Trophoblast cell (in vitro differentiated cells and primary cell): ENCODE results near the gene FAM131B.

ENCODE experiments used
- DNase-seq, 2 donors: peaks; one replicate each; pipeline ENCODE4 v3.0.0-alpha.2; 2016
- H2AFZ ChIP-seq: 2 replicates; pipeline ENCODE4 v1.6.1; 2013; ENCODE audit warnings: low read length, moderate library complexity, mild to moderate bottlenecking; ENCODE audit not compliant: insufficient read depth, poor library complexity
- H2AK5ac ChIP-seq: 2 replicates; pipeline ENCODE4 v1.6.1; 2013; ENCODE audit warnings: mild to moderate bottlenecking, low read length
- H2BK120ac ChIP-seq: 2 replicates; pipeline ENCODE4 v1.6.1; 2013; ENCODE audit warnings: low read length, mild to moderate bottlenecking, moderate library complexity; ENCODE audit not compliant: insufficient read depth, poor library complexity
- H2BK12ac ChIP-seq: 2 replicates; pipeline ENCODE4 v1.6.1; 2013; ENCODE audit warnings: mild to moderate bottlenecking, low read length, moderate library complexity
- H2BK5ac ChIP-seq: 2 replicates; pipeline ENCODE4 v1.6.1; 2013; ENCODE audit warnings: low read length, low read depth, moderate library complexity, mild to moderate bottlenecking; ENCODE audit not compliant: poor library complexity
- H3K14ac ChIP-seq: 2 replicates; pipeline ENCODE4 v1.6.1; 2013; ENCODE audit warnings: mild to moderate bottlenecking, low read length
- H3K18ac ChIP-seq: 2 replicates; pipeline ENCODE4 v1.6.1; 2013; ENCODE audit warnings: mild to moderate bottlenecking, low read length
- H3K23ac ChIP-seq: 2 replicates; pipeline ENCODE4 v1.6.1; 2013; ENCODE audit warnings: low read length
- H3K27ac ChIP-seq: 2 replicates; pipeline ENCODE4 v1.5.1; 2013; ENCODE audit warnings: low read depth, mild to moderate bottlenecking, inconsistent platforms, low read length, moderate library complexity
- H3K27me3 ChIP-seq: 2 replicates; pipeline ENCODE4 v1.6.1; 2013; ENCODE audit warnings: inconsistent platforms, mild to moderate bottlenecking, low read length, moderate library complexity; ENCODE audit not compliant: insufficient read depth
- H3K36me3 ChIP-seq, 2 experiments: 1 replicate in 1 of 2; 2 replicates in 1 of 2; pipeline ENCODE4 v1.6.1; 2013; ENCODE audit warnings: low read length in 2 of 2, mild to moderate bottlenecking in 2 of 2, moderate library complexity in 1 of 2; ENCODE audit not compliant: insufficient read depth in 2 of 2, control insufficient read depth in 1 of 2
- H3K4ac ChIP-seq: 2 replicates; pipeline ENCODE4 v1.6.1; 2013; ENCODE audit warnings: low read depth, mild to moderate bottlenecking, low read length, moderate library complexity
- H3K4me1 ChIP-seq, 2 experiments: 1 replicate in 1 of 2; 2 replicates in 1 of 2; pipeline ENCODE4 v1.6.1; 2013; ENCODE audit warnings: low read length in 2 of 2, mild to moderate bottlenecking in 2 of 2, moderate library complexity in 1 of 2; ENCODE audit not compliant: insufficient read depth in 2 of 2, control insufficient read depth in 1 of 2
- H3K4me2 ChIP-seq: 2 replicates; pipeline ENCODE4 v1.6.1; 2013; ENCODE audit warnings: inconsistent platforms, mild to moderate bottlenecking, low read length, moderate library complexity
- H3K4me3 ChIP-seq: 2 replicates; pipeline ENCODE4 v1.5.1; 2013; ENCODE audit warnings: mild to moderate bottlenecking, low read depth, low read length, inconsistent platforms
- H3K79me1 ChIP-seq: one replicate; pipeline ENCODE4 v1.6.1; 2013; ENCODE audit warnings: low read length
- H3K79me2 ChIP-seq: 2 replicates; pipeline ENCODE4 v1.6.1; 2013; ENCODE audit warnings: low read length, mild to moderate bottlenecking; ENCODE audit not compliant: control insufficient read depth, insufficient read depth, poor library complexity
- H3K9ac ChIP-seq: 2 replicates; pipeline ENCODE4 v1.6.1; 2013; ENCODE audit warnings: mild to moderate bottlenecking, low read length
- H3K9me3 ChIP-seq: 2 replicates; pipeline ENCODE4 v1.6.1; 2013; ENCODE audit warnings: low read depth, mild to moderate bottlenecking, control low read depth, inconsistent platforms, low read length; ENCODE audit not compliant: insufficient read depth
- H4K12ac ChIP-seq: 2 replicates; pipeline ENCODE4 v1.6.1; 2013; ENCODE audit warnings: low read depth, mild to moderate bottlenecking, low read length, moderate library complexity
- H4K8ac ChIP-seq: 2 replicates; pipeline ENCODE4 v1.6.1; 2013; ENCODE audit warnings: low read depth, mild to moderate bottlenecking, low read length, moderate library complexity
- H4K91ac ChIP-seq: one replicate; pipeline ENCODE4 v1.6.1; 2013; ENCODE audit warnings: low read depth, mild to moderate bottlenecking, low read length, moderate library complexity
- whole genome bisulfite sequencing: extraction: QIAGEN DNeasy Blood & Tissue Kit; methylation state at CpG from one replicate; pipeline ENCODE4 v1.1.7; 2013; ENCODE audit warnings: missing lambda C conversion rate; ENCODE audit not compliant: insufficient read length, insufficient coverage; ENCODE audit errors: extremely low coverage; 5-methylcytosine and 5-hydroxymethylcytosine counted together

The FAM131B gene

GRCh38 chr7:143373255-143373794, 10.8 kb upstream of the FAM131B start:
- no peak overlapping the region for H3K4ac ChIP-seq
- no peak for DNase-seq
- no peak overlapping the region for H4K91ac ChIP-seq
- no peak overlapping the region for H2BK12ac ChIP-seq
- no peak overlapping the region for H2AFZ ChIP-seq
- no peak overlapping the region for H2BK5ac ChIP-seq
- H3K14ac ChIP-seq: no peak overlapping the region
- H2AK5ac ChIP-seq: no peak overlapping the region
- H3K36me3 ChIP-seq: no peaks in the 10 kb centered on the region
- WGBS: no CpG with 5 or more reads among the region's 4 CpGs
- H3K79me2 ChIP-seq: no peaks in the 10 kb centered on the region
- peaks cover 9% of the 10 kb centered on the region in 2 experiments for H3K4me1 ChIP-seq
- no peak overlapping the region for H3K18ac ChIP-seq
- no peak overlapping the region for H3K4me2 ChIP-seq
- H2BK120ac ChIP-seq: no peak overlapping the region
- H3K9me3 ChIP-seq: peaks cover 3% of the 10 kb centered on the region
- H3K23ac ChIP-seq: no peak overlapping the region
- no peak overlapping the region for H3K9ac ChIP-seq
- no peak overlapping the region for H3K4me3 ChIP-seq
- H4K12ac ChIP-seq: no peak overlapping the region
- no peaks in the 10 kb centered on the region for H3K27me3 ChIP-seq
- H3K27ac ChIP-seq: no peak overlapping the region
- H4K8ac ChIP-seq: no peak overlapping the region
- H3K79me1 ChIP-seq: peaks cover 2% of the 10 kb centered on the region

DNA sequence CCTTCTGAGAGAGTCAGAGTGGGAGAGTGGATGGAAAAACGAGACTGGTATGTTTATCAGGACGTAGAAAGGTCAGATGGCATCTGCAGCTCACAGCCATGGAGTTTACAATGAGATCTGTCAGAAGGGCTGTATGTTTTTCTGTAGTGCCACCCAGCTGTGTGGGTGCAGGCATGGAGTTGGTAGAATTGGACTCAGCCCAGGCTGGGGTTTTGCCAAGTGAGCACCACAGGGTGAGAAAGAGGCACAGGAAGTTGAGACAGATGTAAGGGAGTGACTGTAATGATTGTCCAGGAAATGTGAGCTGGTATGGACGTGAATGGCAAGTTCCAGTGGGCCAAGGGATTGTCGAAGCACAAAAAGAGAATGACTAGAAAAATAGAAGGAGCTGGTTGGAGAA, 9.6 kb upstream of the FAM131B start:
- Histone ChIP-seq H4K91ac (no peak overlapping the region), H3K23ac (no peak overlapping the region), H3K4ac (no peak overlapping the region), H3K18ac (no peak overlapping the region), H3K4me2 (no peak overlapping the region), H4K12ac (no peak overlapping the region), H2AFZ (no peak overlapping the region), H3K27ac (no peak overlapping the region), H3K14ac (no peak overlapping the region), H3K4me1 (peaks cover 9% of the 10 kb centered on the region in 2 experiments), H4K8ac (no peak overlapping the region), H3K27me3 (no peaks in the 10 kb centered on the region), H2BK12ac (no peak overlapping the region), H2BK5ac (no peak overlapping the region), H3K79me2 (no peaks in the 10 kb centered on the region), H2AK5ac (no peak overlapping the region), H3K36me3 (no peaks in the 10 kb centered on the region), H3K9me3 (peaks cover 3% of the 10 kb centered on the region), H3K4me3 (no peak overlapping the region), H3K79me1 (peaks cover 2% of the 10 kb centered on the region), H3K9ac (no peak overlapping the region), H2BK120ac (no peak overlapping the region)
- DNase-seq: no peak
- no CpG with 5 or more reads among the region's 4 CpGs for WGBS

GRCh38 chr7:143369678-143370651, 7.5 kb upstream of the FAM131B start:
- H3K9ac ChIP-seq: no peak overlapping the region
- H3K14ac ChIP-seq: no peak overlapping the region
- H3K4ac ChIP-seq: no peak overlapping the region
- DNase-seq: no peak
- H3K4me2 ChIP-seq: peak overlapping the region; percentile 57
- H4K12ac ChIP-seq: no peak overlapping the region
- peak overlapping the region; percentile 27 for H3K27ac ChIP-seq
- H3K9me3 ChIP-seq: no peaks in the 10 kb centered on the region
- peak overlapping the region; percentile 11 for H2BK120ac ChIP-seq
- H2AK5ac ChIP-seq: no peak overlapping the region
- no peak overlapping the region for H3K18ac ChIP-seq
- H3K4me3 ChIP-seq: no peak overlapping the region
- no peaks in the 10 kb centered on the region for H3K36me3 ChIP-seq
- peak overlapping the region; percentile 10 for H2AFZ ChIP-seq
- no peak overlapping the region for H4K91ac ChIP-seq
- WGBS: no CpG with 5 or more reads among the region's 12 CpGs
- peak overlapping the region; percentile 69 for H2BK12ac ChIP-seq
- H3K79me1 ChIP-seq: peaks cover 2% of the 10 kb centered on the region
- peak overlapping the region; percentile 39 for H2BK5ac ChIP-seq
- no peaks in the 10 kb centered on the region for H3K79me2 ChIP-seq
- no peaks in the 10 kb centered on the region for H3K27me3 ChIP-seq
- H4K8ac ChIP-seq: no peak overlapping the region
- H3K23ac ChIP-seq: no peak overlapping the region
- peaks cover 9% of the 10 kb centered on the region in 2 experiments for H3K4me1 ChIP-seq

GRCh38 chr7:143368387-143368786, 5.9 kb upstream of the FAM131B start:
- no peak for DNase-seq
- H3K9ac ChIP-seq: no peak overlapping the region
- H3K27ac ChIP-seq: no peak overlapping the region
- H3K79me2 ChIP-seq: no peaks in the 10 kb centered on the region
- H3K27me3 ChIP-seq: peaks cover 10% of the 10 kb centered on the region
- H3K4me3 ChIP-seq: no peak overlapping the region
- H3K4ac ChIP-seq: no peak overlapping the region
- no peak overlapping the region for H2BK120ac ChIP-seq
- H3K18ac ChIP-seq: no peak overlapping the region
- H4K8ac ChIP-seq: no peak overlapping the region
- no peak overlapping the region for H2AFZ ChIP-seq
- H4K91ac ChIP-seq: no peak overlapping the region
- H4K12ac ChIP-seq: no peak overlapping the region
- no peak overlapping the region for H2BK12ac ChIP-seq
- WGBS: no CpG with 5 or more reads among the region's 1 CpG
- H3K36me3 ChIP-seq: no peaks in the 10 kb centered on the region
- H3K14ac ChIP-seq: no peak overlapping the region
- peaks cover 2% of the 10 kb centered on the region for H3K79me1 ChIP-seq
- no peak overlapping the region for H3K23ac ChIP-seq
- H3K4me1 ChIP-seq: peaks cover 9% of the 10 kb centered on the region in 2 experiments
- H3K4me2 ChIP-seq: no peak overlapping the region
- no peaks in the 10 kb centered on the region for H3K9me3 ChIP-seq
- H2AK5ac ChIP-seq: no peak overlapping the region
- no peak overlapping the region for H2BK5ac ChIP-seq
